Keratinocyte (primary cell): ENCODE results near the gene DBP.
A peak's percentile ranks its signal among the peaks of the same experiment; 100 is the strongest.

Experiments
- CTCF ChIP-seq, 3 experiments: IDR thresholded peaks in 1 of 3; conservative IDR thresholded peaks in 1 of 3; optimal IDR thresholded peaks in 1 of 3; 2 replicates in 2 of 3; 3 replicates in 1 of 3; pipeline versions ENCODE3 to v1.5.1; 2011; ENCODE audit warnings: low read length in 3 of 3, mild to moderate bottlenecking in 3 of 3, moderate library complexity in 2 of 3, control low read depth in 1 of 3, inconsistent platforms in 1 of 3; ENCODE audit not compliant: insufficient read depth in 2 of 3; ENCODE audit errors: extremely low read depth in 1 of 3
- EZH2 ChIP-seq: IDR thresholded peaks from one replicate; pipeline ENCODE4 v1.6.1; 2012; ENCODE audit warnings: inconsistent platforms, mild to moderate bottlenecking, low read length, moderate library complexity

- TF ChIP-seq CTCF (optimal IDR thresholded peaks at IDR 0.05 in 1 of 3, IDR thresholded peaks at IDR 0.05 in 1 of 3, conservative IDR thresholded peaks at IDR 0.05 in 1 of 3; ENCODE audit: extremely low read depth in 1 of 3, insufficient read depth in 2 of 3, low read length in 3 of 3) (peak in 2 of 3 experiments; percentile 18 to 28), EZH2 (no peak)
Measured at GRCh38 chr19:48636859-48637448, at the start of gene DBP.
